Smooth muscle cell (in vitro differentiated cells): ENCODE data around the gene FCHSD2. TPM values are rescaled to one million over a fixed set of nuclear protein-coding genes. Genes with fewer than 3 reads are reported as not detected.
A peak's percentile ranks its signal among the peaks of the same experiment; 100 is the strongest.

Source experiments
- DNase-seq: peaks from one replicate; lab custom pipeline; 2025; ENCODE audit not compliant: unreplicated experiment; lab: John Stamatoyannopoulos, UW
- H2AFZ ChIP-seq: fragments of 200-600 bp; sonication (generic); 2 replicates; pipeline ENCODE4 v1.6.0; 2016; ENCODE audit warnings: antibody characterized with exemption, low read depth, mild to moderate bottlenecking
- H3F3A ChIP-seq: fragments of 200-600 bp; sonication (generic); 2 replicates; pipeline ENCODE4 v1.6.0; 2017; ENCODE audit warnings: antibody characterized with exemption, low read depth
- H3K27ac ChIP-seq: fragments of 200-600 bp; sonication (generic); 2 replicates; pipeline ENCODE4 v1.5.1; 2016; ENCODE audit warnings: low read depth, mild to moderate bottlenecking
- H3K27me3 ChIP-seq: fragments of 200-600 bp; sonication (generic); 2 replicates; pipeline ENCODE4 v1.6.1; 2016; ENCODE audit warnings: low read depth, mild to moderate bottlenecking
- H3K36me3 ChIP-seq: fragments of 200-600 bp; sonication (generic); 2 replicates; pipeline ENCODE4 v1.5.1; 2016; ENCODE audit warnings: low read depth
- H3K4me1 ChIP-seq: fragments of 200-600 bp; sonication (generic); 2 replicates; pipeline ENCODE4 v1.5.1; 2016; ENCODE audit warnings: low read depth
- H3K4me2 ChIP-seq: fragments of 200-600 bp; sonication (generic); 2 replicates; pipeline ENCODE4 v1.6.0; 2016; ENCODE audit warnings: mild to moderate bottlenecking
- H3K4me3 ChIP-seq: fragments of 200-600 bp; sonication (generic); 2 replicates; pipeline ENCODE4 v1.5.1; 2016; ENCODE audit warnings: mild to moderate bottlenecking
- H3K79me2 ChIP-seq: fragments of 200-600 bp; sonication (generic); 2 replicates; pipeline ENCODE4 v1.6.0; 2016; ENCODE audit warnings: low read depth, mild to moderate bottlenecking
- H3K9ac ChIP-seq: fragments of 200-600 bp; sonication (generic); 2 replicates; pipeline ENCODE4 v1.6.0; 2016; ENCODE audit warnings: low read depth
- H3K9me3 ChIP-seq: fragments of 200-600 bp; sonication (generic); replicated peaks from 2 replicates; pipeline ENCODE4 v1.5.1; 2016; ENCODE audit warnings: low read depth
- H4K20me1 ChIP-seq: fragments of 200-600 bp; sonication (generic); 2 replicates; pipeline ENCODE4 v1.6.0; 2016; ENCODE audit warnings: low read depth
- WGBS: methylation state at CpG from one replicate; pipeline ENCODE4 v1.1.7; 2016; ENCODE audit warnings: low lambda C conversion rate; 5-methylcytosine and 5-hydroxymethylcytosine counted together
- polyA plus RNA-seq: library from polyadenylated mRNA; unstranded; fragments of >200 nt; fragmentation: Nextera tagmentation; extraction: Ambion mirVana; gene quantifications from 2 replicates; pipeline ENCODE4 v1.2.1, GENCODE V29; 2016
- total RNA-seq: library from RNA; depleted of rRNA; stranded (reverse); fragments of >200 nt; gene quantifications from 2 replicates; pipeline ENCODE4 v1.2.3, GENCODE V29; 2014
- TF ChIP-seq, protein P1 (sequence below): fragments of 200-600 bp; sonication (generic); IDR thresholded peaks from 2 replicates; pipeline ENCODE4 v1.5.1; 2017; ENCODE audit warnings: borderline replicate concordance, mild to moderate bottlenecking, antibody characterized with exemption; ENCODE audit not compliant: insufficient read depth, poor library complexity, severe bottlenecking

Gene FCHSD2
- 14.6 and 18.3 TPM in 2 replicates for total RNA-seq
- 18.8 and 24.3 TPM in 2 replicates for polyA plus RNA-seq

DNA sequence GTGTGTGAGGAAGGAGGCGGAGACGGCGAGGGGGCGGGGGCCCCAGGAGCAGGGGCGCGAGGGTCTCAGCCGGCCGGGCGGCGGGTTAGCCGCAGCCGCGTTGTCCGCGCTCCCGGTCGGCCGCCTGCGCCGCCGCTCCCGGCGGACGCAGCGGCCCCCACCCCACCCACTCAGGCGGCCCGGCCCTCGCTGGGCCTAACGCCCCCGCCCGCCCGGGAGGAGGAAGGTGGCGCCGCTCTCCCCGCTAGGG is at the start of gene FCHSD2:
Gene FCHSD2, minus strand, starts transcription at position 191 of the 250 bp plus-strand sequence. CDS start 441 bp downstream, outside the sequence.
- under 1% methylated on average over 23 of the region's 35 CpGs for WGBS
- H2AFZ ChIP-seq = peak within 1 kb of the TSS; percentile 91
- H4K20me1 ChIP-seq = peaks cover 21% of the 10 kb centered on the region
- peaks cover 21% of the 10 kb centered on the region for H3K4me1 ChIP-seq
- TF ChIP-seq, protein P1, sequence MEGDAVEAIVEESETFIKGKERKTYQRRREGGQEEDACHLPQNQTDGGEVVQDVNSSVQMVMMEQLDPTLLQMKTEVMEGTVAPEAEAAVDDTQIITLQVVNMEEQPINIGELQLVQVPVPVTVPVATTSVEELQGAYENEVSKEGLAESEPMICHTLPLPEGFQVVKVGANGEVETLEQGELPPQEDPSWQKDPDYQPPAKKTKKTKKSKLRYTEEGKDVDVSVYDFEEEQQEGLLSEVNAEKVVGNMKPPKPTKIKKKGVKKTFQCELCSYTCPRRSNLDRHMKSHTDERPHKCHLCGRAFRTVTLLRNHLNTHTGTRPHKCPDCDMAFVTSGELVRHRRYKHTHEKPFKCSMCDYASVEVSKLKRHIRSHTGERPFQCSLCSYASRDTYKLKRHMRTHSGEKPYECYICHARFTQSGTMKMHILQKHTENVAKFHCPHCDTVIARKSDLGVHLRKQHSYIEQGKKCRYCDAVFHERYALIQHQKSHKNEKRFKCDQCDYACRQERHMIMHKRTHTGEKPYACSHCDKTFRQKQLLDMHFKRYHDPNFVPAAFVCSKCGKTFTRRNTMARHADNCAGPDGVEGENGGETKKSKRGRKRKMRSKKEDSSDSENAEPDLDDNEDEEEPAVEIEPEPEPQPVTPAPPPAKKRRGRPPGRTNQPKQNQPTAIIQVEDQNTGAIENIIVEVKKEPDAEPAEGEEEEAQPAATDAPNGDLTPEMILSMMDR = no peak
- no peak for DNase-seq
- peak within 1 kb of the TSS; percentile 85 for H3K9ac ChIP-seq
- no peaks in the 10 kb centered on the region for H3K36me3 ChIP-seq
- peaks cover 41% of the 10 kb centered on the region for H3K79me2 ChIP-seq
- peak within 1 kb of the TSS; percentile 94 for H3K4me2 ChIP-seq
- H3F3A ChIP-seq = no peaks in the 10 kb centered on the region
- H3K4me3 ChIP-seq = peak within 1 kb of the TSS; percentile 80
- H3K9me3 ChIP-seq = no peaks in the 10 kb centered on the region
- H3K27me3 ChIP-seq = no peaks in the 10 kb centered on the region
- peak within 1 kb of the TSS; percentile 89 for H3K27ac ChIP-seq

DNA sequence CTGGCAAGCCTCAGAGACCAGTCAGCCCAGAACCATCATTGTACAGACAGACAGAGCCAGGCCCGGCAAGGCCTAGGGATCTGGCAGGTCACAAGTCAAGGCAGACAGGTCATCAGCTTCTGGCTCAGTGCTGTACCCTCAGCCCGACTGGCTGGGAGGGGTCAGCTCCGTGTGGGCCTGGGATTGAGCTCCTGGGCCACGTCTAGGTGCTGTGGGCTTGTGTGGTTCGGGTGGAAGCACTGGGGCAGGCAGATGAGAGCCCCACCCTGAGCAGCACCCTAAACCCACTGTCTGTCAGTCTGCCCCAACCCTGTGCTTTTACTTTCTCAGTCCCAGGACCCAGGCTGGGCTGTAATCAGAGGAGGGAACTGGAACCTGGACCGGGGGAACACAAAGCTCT is 49.0 kb upstream of the FCHSD2 start:
- DNase-seq = no peak
- Histone ChIP-seq H3K4me1 (no peaks in the 10 kb centered on the region), H3F3A (no peaks in the 10 kb centered on the region), H3K27ac (no peak overlapping the region), H4K20me1 (no peaks in the 10 kb centered on the region), H2AFZ (no peak overlapping the region), H3K36me3 (no peaks in the 10 kb centered on the region), H3K27me3 (no peaks in the 10 kb centered on the region), H3K79me2 (no peaks in the 10 kb centered on the region), H3K4me2 (no peak overlapping the region), H3K9me3 (no peaks in the 10 kb centered on the region), H3K9ac (no peak overlapping the region), H3K4me3 (no peak overlapping the region)
- WGBS = 88% methylated on average over 6 of the region's 6 CpGs
- TF ChIP-seq, protein P1 = no peak

DNA sequence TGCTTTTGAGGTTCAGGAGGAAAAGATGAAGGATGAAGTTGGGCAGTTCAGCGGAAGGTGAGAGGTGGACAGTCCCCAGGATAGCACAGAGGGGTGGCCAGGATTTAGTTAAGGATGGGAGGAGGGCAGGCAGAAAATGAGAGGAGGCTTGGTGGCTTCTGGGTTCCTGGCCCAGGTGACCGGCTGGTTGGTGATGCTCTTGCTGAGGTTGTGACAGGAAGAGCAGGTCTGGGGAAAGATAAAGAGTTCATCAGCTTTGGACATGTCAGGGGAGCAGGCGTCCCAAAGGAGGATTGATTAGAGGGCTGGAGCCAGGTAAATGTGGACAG is 48.4 kb upstream of the FCHSD2 start:
- DNase-seq = no peak
- Histone ChIP-seq H3K4me2 (no peak overlapping the region), H3F3A (no peaks in the 10 kb centered on the region), H2AFZ (no peak overlapping the region), H3K4me1 (no peaks in the 10 kb centered on the region), H3K79me2 (no peaks in the 10 kb centered on the region), H3K27me3 (no peaks in the 10 kb centered on the region), H4K20me1 (no peaks in the 10 kb centered on the region), H3K9ac (no peak overlapping the region), H3K36me3 (no peaks in the 10 kb centered on the region), H3K4me3 (no peak overlapping the region), H3K27ac (no peak overlapping the region), H3K9me3 (no peaks in the 10 kb centered on the region)
- TF ChIP-seq, protein P1 = no peak
- 97% methylated on average over 3 of the region's 3 CpGs for WGBS

DNA sequence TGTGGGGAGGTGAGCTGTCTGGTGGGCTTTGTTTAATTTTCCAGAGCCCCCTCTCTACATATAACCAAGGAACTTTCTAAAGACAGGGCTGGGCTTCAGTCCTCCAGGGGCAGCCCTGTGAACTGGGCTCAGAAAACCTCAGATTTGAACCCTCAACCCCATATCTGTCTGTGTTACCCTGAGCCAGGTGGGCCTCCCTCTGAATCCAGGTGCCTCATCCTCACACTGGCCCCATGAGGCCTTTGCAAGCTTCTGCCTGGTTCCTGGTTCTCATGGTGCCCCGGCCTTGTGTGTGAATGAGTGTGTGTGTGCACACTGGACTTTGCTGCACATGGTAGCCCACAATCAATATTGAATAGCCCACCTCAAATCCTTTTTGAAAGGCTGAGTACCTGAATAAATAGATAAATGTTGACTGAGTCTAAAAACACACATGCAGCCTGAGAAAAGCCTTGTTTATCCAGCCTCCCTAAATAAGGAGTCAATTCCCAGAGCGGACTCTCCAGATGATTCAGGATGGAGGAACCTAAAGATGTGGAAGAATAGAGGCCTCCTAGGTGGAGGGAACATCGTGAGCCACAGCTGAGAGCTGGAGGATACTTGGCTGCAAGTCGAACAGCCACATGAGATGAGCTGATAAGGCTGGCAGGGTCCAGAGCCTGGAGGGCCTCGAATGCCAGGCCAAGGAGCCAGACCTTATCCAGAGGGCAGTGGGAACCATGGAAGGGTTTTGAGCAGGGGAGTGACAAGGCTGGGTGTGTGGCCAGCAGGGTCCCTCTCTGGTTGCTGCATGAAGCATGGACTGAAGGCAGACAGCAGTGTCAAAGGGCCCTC is 47.8 kb upstream of the FCHSD2 start:
- H4K20me1 ChIP-seq = no peaks in the 10 kb centered on the region
- DNase-seq = no peak
- no peaks in the 10 kb centered on the region for H3F3A ChIP-seq
- no peaks in the 10 kb centered on the region for H3K4me1 ChIP-seq
- no peak overlapping the region for H2AFZ ChIP-seq
- WGBS = 74% methylated on average over 5 of the region's 5 CpGs
- TF ChIP-seq, protein P1 = no peak
- no peak overlapping the region for H3K4me2 ChIP-seq
- H3K79me2 ChIP-seq = no peaks in the 10 kb centered on the region
- no peak overlapping the region for H3K27ac ChIP-seq
- no peaks in the 10 kb centered on the region for H3K27me3 ChIP-seq
- no peaks in the 10 kb centered on the region for H3K9me3 ChIP-seq
- H3K4me3 ChIP-seq = no peak overlapping the region
- H3K36me3 ChIP-seq = no peaks in the 10 kb centered on the region
- no peak overlapping the region for H3K9ac ChIP-seq
